ENCODE data around the gene AKT1S1. TPM values are rescaled to one million over a fixed set of nuclear protein-coding genes. Genes with fewer than 3 reads are reported as not detected.
A peak's percentile ranks its signal among the peaks of the same experiment; 100 is the strongest.

Gene AKT1S1
- total RNA-seq, 2 donors from 2014 or later = 33.5 to 36.6 TPM

GRCh38 chr19:49908480-49909420, 31.6 kb upstream of the AKT1S1 start:
- ATAC-seq (no peak), DNase-seq (no peak)

GRCh38 chr19:49907745-49908446, 30.7 kb upstream of the AKT1S1 start:
- no peak for ATAC-seq
- DNase-seq = no peak
- intact Hi-C loops (cut with DNase I) = no loop called here

More at GRCh38 chr19:49908480-49909420, 31.6 kb upstream of the AKT1S1 start:
- intact Hi-C loops (cut with DNase I) = no loop called here

GRCh38 chr19:49906879-49907564, 29.9 kb upstream of the AKT1S1 start:
- DNase-seq = no peak
- no peak for ATAC-seq
- intact Hi-C loops (cut with DNase I) = no loop called here

- ATAC-seq = peak in 1 of 2 donors; percentile 19
- no peak for DNase-seq
- intact Hi-C loops (cut with DNase I) = no loop called here
Observed at GRCh38 chr19:49904136-49904535, 27.0 kb upstream of the AKT1S1 start.

- DNase-seq (no peak), ATAC-seq (peak; percentile 45 to 49)
- intact Hi-C loops (cut with DNase I) = no loop called here
Observed at GRCh38 chr19:49896863-49897621, 19.9 kb upstream of the AKT1S1 start, which contains the start of gene IL4I1. Gene IL4I1 (minus strand): TSS chr19:49896887. CDS start chr19:49896160, 727 bp downstream.

- DNase-seq (no peak), ATAC-seq (no peak)
- intact Hi-C loops (cut with DNase I) = no loop called here
Observed at GRCh38 chr19:49895566-49896297, 18.6 kb upstream of the AKT1S1 start.

GRCh38 chr19:49894879-49895565, 17.9 kb upstream of the AKT1S1 start:
- ATAC-seq = no peak
- DNase-seq = no peak
- intact Hi-C loops (cut with DNase I) = no loop called here

GRCh38 chr19:49894011-49894664, 17.0 kb upstream of the AKT1S1 start:
- DNase-seq (no peak), ATAC-seq (no peak)
- intact Hi-C loops (cut with DNase I) = no loop called here

GRCh38 chr19:49892716-49893115, 15.6 kb upstream of the AKT1S1 start:
- intact Hi-C loops (cut with DNase I) = no loop called here
- no peak for DNase-seq
- ATAC-seq = no peak

- no peak for ATAC-seq
- intact Hi-C loops (cut with DNase I) = no loop called here
- no peak for DNase-seq
Observed at GRCh38 chr19:49891393-49891792, 14.2 kb upstream of the AKT1S1 start.

- peak; percentile 31 to 50 for ATAC-seq
- DNase-seq = no peak
- intact Hi-C loops (cut with DNase I) = no loop called here
Observed at GRCh38 chr19:49890349-49891311, 13.5 kb upstream of the AKT1S1 start.

GRCh38 chr19:49889687-49890348, 12.7 kb upstream of the AKT1S1 start:
- ATAC-seq (peak; percentile 67 to 70), DNase-seq (peak; percentile 82)
- intact Hi-C loops (cut with DNase I) = no loop called here

- DNase-seq (no peak), ATAC-seq (no peak)
- intact Hi-C loops (cut with DNase I) = no loop called here
Observed at GRCh38 chr19:49889038-49889686, 12.0 kb upstream of the AKT1S1 start.

GRCh38 chr19:49888510-49888824, 11.3 kb upstream of the AKT1S1 start:
- DNase-seq (no peak), ATAC-seq (no peak)
- intact Hi-C loops (cut with DNase I) = no loop called here
